NOMO-1 treated with dmso at 0.1 percent for 144 hours (cell line): ENCODE results near the gene BBS7.

Experiments used
- DNase-seq: peaks from one replicate; lab custom pipeline; 2025; ENCODE audit not compliant: unreplicated experiment; lab: John Stamatoyannopoulos, UW

The BBS7 gene, protein sequence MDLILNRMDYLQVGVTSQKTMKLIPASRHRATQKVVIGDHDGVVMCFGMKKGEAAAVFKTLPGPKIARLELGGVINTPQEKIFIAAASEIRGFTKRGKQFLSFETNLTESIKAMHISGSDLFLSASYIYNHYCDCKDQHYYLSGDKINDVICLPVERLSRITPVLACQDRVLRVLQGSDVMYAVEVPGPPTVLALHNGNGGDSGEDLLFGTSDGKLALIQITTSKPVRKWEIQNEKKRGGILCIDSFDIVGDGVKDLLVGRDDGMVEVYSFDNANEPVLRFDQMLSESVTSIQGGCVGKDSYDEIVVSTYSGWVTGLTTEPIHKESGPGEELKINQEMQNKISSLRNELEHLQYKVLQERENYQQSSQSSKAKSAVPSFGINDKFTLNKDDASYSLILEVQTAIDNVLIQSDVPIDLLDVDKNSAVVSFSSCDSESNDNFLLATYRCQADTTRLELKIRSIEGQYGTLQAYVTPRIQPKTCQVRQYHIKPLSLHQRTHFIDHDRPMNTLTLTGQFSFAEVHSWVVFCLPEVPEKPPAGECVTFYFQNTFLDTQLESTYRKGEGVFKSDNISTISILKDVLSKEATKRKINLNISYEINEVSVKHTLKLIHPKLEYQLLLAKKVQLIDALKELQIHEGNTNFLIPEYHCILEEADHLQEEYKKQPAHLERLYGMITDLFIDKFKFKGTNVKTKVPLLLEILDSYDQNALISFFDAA

DNA sequence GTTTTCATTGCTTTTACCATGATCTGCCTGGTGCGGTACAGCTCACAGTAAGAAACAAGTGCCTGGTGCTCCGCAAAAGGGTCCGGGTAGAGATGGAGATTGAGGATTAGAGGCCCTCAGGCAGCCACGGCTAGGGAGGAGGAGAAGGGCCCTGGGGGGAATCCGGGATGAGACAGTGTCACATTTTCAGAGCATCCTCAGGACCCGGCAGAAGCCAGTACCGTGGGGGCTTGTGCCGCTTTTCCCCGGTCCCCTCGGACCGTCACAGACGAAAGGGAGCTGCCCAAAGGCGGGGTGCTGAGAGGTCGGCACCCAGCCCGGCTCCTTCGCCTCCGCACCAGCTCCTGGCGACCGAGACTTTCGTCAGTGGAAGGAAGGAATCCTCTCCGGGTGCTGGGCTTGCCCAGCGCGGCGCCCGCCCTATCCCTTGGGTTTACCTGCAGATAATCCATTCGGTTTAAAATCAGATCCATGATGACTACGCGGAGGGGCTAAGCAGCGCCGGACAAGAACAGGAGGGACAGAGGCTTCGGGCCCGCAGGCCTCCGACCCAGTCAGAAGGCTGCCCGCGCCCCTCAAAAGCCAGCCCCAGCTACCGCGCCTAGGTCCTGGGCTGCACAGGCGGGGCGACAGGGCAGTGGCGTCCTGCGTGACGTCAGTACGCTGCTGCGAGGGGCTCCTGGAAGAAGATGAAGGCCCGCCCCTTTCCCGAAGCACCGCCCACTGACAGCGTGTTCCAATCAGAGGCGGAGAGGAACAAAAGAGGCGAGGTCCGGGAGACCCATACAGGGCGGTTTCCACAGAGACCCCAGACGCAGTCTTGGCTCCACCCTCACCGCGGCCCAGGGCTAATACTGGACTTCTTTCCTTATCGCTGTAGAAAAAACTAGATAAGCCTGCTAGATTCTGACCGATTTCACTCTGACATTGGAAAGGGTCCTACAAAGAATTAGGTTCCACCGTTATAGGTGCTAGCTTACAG lies at the start of gene BBS7:
Gene BBS7 (minus strand): TSS at position 634 of the 982 bp plus-strand sequence. CDS start 161 bp downstream, at position 473.
- DNase-seq = peak; percentile 90

DNA sequence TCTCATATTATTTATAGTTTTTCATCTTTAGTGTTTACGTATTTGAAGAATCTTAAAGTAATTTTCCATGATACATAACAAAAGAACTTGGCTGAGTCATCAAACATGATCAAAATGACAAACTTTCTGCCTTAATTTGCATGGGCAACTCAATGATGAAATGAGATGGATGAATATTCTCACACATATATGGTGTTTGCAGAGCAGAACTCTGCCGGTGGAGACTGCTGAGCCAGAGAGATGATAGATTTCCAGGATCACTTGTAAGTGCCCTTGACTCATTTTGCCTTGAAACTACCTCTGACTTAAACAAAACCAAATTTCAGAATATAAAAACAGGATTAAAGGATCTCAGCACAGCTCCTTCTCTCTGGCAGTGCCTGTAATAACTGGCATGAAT lies 43.4 kb upstream of the BBS7 start:
- no peak for DNase-seq

DNA sequence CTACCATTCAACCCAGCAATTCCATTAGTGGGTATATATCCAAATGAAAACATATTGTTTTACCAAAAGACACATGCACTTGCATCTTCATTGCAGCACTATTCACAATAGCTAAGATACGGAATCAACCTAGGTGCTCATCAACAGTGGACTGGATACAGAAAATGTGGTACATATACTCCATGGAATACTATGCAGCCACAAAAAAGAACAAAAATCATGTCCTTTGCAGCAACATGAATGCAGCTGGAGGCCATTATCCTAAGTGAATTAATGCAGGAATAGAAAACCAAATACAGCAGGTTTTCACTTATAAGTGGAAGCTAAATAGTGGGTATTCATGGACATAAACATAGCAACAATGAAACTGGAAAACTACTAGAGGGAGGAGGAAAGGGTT lies 38.1 kb upstream of the BBS7 start:
- DNase-seq = no peak

DNA sequence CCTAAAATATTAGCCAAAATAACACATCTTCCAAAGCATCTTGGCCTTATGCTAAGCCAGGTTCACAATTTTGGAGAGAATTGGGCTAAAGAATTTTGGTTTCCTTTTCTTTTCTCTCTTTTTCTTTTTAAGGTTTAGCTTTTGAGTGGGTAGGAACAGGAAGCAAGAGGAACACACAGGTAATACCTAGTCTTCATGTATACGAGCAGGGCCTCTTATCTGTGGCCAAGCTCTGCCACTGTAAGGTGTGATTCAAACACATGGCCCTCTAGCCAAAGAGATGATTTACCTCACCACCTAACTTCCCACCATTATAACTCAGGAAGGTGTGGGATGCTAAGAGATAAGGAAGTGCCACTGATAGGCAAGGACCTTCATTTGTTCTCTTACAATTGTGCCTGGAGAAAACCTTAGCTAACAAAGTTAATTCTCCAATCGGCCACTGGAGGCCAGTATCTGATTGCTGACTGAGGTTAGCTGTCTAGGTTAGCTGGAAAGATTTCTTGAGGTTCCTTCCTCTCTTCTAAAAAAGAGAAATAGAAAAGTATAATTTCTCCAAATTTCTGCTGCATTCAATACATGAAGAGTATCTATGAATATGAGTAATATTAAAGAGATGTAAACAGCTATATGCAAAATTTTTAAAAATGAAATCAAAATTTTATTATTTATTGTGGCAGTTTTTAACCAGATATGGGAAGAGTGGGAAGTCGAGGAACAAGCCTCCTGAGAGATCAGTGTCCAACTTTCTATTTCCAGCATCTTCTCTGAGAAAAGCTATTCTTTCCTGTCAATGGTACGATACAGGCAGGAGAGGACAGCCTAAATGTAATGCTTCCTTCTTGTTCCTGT lies 30.1 kb upstream of the BBS7 start:
- DNase-seq = peak; percentile 2

DNA sequence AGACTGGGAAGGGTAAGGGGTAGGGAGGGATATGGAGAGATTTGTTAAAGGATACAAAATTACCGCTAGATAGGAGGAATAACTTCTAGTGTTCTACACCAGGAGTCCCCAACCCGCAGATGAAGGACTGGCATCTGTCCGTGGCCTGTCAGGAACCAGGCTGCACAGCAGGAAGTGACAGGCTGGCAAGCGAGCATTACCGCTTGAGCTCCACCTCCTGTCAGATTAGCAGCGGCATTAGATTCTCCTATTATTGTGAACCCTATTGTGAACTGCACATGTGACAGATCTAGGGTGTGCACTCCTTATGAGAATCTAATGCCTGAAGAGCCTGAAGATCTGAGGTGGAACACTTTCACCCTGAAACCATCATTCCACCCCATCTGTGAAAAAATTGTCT lies 27.9 kb upstream of the BBS7 start:
- DNase-seq = peak; percentile 4

DNA sequence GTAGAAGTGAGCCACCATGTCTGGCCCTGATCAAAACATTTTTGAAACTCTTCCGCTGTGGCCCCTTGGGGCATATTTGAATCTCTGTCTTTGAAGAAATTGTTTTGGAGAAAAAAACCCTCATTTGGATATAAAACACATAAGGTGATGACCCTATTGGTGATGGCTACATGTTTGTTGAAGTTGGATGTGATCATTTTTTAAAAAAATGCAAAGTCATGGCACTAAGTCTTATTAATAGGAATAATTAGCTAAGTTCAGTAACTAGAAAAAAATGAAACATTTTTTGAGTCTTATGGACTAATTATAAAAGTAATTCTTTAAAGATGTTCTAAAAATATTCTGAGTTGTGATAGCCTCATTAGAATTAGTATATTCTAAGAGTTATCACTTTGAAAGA lies 17.9 kb upstream of the BBS7 start:
- DNase-seq = no peak

DNA sequence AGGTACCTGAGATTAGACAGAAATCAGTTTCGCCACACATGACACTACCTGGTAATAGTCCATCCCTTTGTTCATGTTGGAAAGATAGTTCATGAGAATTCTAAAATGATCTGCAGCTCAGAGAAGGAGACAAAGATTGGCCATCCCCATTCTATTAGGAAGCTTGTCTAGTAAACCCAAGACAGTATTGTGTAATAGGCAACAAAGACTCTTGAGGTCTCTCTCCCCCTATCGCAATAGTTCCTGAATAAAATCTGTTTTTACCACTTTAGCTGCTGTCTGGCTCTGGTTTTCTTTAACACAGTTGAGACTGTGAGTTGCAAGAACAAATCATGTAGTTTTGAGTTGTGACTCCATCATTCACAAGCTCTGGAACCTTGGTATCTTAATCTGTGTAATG lies 14.8 kb upstream of the BBS7 start:
- DNase-seq = no peak

DNA sequence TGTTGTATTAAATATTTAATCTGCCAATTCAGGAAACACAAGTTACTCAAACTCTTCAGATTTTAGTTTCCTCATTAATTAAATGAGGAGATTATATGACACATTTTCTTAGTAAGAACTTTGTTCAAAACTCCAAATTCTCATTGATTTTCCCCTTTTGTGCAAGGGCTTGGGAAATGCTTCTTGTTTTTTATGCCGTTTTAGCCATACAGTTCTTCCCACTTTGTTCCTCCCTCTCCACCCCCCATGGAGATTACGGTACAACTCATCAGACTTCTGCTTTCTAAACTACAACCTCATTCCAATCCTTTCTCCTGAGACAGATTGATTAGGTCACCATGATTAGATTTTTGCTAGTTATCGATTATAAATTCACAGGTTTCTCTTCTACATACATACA lies 10.9 kb upstream of the BBS7 start:
- no peak for DNase-seq

DNA sequence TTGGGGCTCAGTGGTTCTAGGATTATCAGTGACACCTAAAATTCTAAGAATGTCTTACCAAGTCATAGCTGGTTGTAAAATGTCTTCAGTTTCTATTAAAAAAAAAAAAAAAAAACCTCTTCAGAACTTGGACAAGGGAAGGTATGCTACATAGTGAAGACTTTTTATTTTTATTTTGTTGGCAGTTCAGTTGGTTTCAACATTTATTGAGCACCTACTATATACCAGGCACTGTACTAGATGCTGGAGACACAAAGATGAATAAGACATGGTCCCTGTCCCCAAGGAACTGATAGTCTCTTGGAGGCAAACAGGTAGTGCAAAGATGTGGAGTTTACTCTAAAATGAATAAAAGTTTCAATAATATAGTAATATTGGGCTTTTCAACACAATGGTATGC lies 8.9 kb upstream of the BBS7 start:
- no peak for DNase-seq

DNA sequence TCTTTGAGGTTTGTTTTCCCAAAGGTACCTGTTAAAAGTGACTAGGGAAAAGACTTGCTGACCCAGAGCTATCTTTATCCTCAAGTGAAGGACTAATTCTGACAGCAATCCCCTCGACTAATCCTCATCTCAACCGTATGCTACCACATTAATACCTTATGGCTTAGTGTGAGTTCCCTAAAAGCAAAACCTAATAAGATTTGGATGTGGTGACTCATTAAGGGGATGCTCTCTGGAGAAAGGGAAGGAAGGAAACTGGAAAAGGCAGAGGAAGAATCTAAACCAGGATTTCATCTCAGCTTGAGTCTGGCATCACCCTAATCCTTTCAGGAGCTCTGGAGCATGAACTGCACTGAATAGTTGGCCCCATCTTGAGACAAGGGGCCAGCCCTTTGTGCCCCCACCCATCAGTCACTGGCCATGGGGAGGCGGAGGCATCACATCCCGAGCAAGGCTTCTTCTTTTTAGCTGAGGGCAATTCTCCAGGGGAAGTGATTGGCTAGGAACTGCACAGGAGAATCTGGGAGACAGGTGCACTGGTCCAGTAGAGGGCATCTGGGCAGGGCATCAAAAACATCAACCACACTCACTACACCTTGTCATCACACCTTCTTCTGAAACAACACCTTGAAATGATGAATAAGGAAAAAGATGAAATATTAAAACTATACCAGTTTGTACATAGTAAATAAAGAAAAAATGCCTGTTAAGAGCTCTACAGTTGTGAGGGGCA lies 6.9 kb upstream of the BBS7 start:
- DNase-seq = no peak

DNA sequence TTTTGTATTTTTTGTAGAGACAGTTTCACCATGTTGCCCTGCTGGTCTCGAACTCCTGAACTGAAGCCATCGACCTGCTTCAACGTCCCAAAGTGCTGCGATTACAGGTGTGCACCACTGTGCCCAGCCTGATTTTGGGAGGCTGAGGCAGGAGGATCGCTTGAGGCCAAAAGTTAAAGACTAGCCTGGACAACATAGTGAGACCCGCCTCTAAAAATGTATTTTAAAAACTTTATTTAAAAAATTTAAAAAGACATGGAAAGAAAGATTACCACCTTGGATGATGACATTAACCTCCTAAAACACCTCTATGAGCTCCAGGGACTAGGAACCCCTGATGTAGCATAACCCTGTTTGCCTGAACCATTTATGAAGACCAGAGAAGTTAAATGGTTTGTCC lies 5.8 kb upstream of the BBS7 start:
- DNase-seq = no peak

DNA sequence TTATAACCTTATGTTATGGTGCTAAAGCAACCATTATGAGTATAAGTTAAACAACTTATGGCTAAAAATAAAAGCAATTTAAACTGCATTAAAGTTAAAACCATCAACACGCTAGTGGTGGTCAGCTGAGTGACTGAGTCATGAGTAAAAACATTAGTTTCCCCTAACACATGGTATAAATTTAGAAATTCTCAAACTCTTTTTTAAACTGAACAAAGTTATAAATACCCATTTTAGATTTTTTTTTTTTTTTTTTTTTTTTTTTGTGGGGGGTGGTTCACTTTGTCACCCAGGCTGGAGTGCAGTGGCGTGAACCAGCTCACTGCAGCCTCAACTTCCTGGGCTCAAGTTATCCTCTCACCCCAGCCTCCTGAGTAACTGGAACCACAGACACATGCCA lies 5.4 kb upstream of the BBS7 start:
- no peak for DNase-seq

DNA sequence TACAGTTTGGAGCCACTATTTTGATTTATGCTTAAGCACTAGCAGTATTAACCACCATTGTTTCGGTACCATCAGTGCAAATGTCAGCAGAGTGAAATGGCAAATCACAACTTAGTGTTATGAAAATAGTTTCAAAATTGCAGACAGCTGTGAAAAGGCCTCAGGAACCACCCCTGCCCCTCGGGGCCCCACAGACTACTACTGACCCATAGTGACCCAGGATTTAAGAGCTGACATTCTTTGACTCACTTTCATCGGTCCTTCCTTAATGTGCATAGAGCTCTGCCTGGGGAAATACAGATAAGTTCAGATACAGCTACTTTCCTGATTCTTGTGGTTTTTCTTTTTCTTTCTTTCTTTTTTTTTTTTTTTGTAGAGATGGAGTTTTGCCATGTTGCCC lies 3.3 kb upstream of the BBS7 start:
- DNase-seq = no peak

DNA sequence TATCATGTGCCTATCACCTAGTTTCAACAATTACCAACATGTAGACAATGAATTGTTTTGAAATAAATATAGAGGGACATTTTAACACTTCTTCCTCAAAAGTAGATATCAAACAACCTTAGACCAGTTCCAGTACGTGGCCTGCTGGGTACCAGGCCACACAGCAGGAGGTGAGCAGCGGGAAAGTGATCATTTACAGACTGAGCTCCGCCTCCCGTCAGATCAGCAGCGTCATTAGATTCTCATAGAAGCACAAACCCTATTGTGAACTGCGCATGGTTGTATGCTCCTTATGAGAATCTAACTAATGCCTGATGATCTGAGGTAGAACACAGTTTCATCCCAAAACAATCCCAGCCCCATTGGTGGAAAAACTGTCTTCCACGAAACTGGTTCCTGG lies 6.5 kb downstream of the BBS7 start:
- no peak for DNase-seq

DNA sequence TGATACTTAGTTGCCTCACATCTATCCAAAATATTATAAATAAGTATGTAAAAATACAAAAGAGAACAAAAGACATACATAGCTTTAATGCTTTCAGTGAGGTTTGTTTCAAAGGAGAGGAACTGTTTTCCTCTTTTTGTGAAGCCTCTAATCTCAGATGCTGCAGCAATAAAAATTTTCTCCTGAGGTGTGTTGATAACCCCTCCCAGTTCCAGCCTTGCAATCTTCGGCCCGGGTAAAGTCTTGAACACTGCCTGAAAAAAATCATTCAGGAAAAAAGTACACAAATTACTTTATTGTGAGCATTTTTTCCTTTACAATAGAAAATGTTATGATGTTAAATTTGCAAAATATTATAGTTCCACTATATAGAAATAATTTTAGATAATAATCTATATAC lies 8.8 kb downstream of the BBS7 start:
- DNase-seq = no peak

DNA sequence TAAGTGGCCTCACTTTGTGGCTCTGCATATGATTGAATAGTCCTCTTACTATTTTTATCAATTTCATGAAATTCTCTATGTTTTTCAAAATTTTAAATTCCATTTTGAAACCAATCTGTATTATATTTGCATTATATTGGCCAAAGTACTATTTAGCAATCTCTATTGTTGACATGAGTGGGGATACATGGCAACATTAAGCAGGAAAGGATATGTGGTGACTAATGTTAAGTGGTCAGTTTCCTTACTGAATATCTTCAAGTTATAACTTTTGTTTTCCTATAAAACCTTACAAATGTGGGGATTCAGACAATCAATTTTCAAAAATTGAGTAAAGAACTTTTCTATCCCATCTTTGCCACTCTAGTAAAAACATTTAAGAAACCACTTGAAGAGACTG lies 10.2 kb downstream of the BBS7 start:
- DNase-seq = no peak

DNA sequence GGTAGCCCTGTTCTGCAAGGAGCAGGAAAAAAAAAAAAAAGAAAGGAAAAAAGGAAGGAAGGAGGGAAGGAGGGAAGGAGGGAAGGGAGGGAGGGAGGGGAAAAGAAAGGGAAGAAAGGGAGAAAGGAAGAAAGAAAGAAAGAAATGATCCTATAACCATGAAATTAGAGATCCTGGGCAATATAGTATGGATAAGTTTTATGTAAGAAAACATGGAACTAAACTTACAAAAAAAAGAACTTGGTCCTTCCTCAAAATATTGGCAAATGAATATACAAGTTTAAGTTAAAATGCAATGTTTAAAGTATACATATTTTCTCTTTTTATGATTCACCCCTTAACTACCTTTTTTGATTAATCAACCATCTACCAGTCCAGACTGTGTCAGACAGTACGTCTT lies 18.9 kb downstream of the BBS7 start:
- DNase-seq = no peak

DNA sequence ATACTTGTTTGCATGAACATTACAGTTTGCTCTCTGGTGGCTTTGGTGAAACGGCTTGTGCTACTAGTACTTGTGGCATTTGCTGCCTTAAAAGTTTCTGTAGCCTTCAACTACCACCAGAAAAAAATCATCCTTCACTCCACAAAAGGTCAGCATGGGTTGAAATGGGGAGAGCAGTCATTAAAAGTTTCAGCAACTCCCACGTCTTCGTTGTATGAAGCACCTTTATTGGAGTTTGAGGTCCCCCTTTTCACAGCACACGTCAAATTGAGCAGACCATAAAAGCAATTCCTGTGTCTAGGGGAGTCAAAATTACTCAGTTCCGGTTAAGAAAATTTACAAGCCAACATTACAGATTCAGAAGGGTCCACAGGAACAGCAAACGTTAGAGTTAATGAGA lies 23.6 kb downstream of the BBS7 start:
- DNase-seq = no peak

DNA sequence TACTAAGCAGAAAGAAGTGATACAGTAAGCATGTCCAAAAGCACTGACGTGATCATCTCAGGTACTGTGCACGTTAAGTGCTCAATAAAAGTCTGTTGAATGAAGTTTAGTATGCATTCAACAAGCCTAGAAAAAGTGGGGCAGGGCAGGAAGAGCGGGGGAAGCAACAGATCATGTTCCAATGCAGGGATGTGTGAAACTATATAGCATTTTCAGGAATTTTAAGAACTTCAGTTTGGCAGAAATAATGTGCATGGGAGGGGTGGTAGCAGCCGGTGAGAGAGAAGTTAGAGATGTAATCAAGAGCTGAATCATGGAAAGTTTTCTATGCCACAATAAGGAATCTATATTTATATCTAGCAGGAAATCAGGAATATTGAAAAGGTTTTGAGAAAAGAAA lies 27.4 kb downstream of the BBS7 start:
- no peak for DNase-seq

DNA sequence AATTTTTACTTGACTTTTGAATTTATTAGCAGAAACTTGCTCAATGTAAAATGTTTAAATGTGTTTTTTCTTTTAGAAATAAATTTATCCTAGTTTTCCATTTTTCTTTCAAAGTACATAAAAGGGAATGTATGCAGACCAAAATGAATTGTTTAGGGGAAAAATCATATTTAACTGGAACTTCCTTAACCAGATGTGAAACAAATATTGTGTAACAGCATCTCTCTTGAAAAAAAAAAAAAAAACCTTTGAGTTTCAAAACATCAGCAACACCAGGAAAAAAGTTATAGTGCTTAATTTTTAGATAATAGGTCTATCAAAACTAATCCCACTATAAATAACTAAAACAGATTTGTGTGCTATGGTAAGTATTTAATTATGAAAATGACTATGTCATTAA lies 32.1 kb downstream of the BBS7 start:
- DNase-seq = no peak
